Measurements from ENCODE around the gene PLEKHA3. TPM values are rescaled to one million over a fixed set of nuclear protein-coding genes. Genes with fewer than 3 reads are reported as not detected.
A peak's percentile ranks its signal among the peaks of the same experiment; 100 is the strongest.

PLEKHA3 gene
- total and polyA plus RNA-seq, 2 of the 4 experiments (the other 2 are of a cell fraction), result 3.9 to 5.5 TPM

- Histone ChIP-seq H3K4me2 (ENCODE audit: low read depth, low read length) (no peak overlapping the region; the same call in 1 of the 2 replicates), H4K8ac (ENCODE audit: low read depth in 2 of 2, low read length in 2 of 2) (no peak overlapping the region), H2AK5ac (ENCODE audit: low read depth, low read length) (no peak overlapping the region), H4K5ac (ENCODE audit: low read depth, low read length) (no peak overlapping the region), H3K9me3 (ENCODE audit: control insufficient read depth, insufficient read depth, low read length) (no peaks in the 10 kb centered on the region), H2BK15ac (ENCODE audit: low read depth, low read length) (no peak overlapping the region), H3K36me3 (ENCODE audit: control insufficient read depth, insufficient read depth, low read length) (peaks cover 6% of the 10 kb centered on the region; the same call in 1 of the 2 replicates), H2BK5ac (ENCODE audit: low read depth, low read length, poor library complexity, severe bottlenecking) (no peak overlapping the region), H2AK9ac (replicated peaks; ENCODE audit: low read depth, low read length, poor library complexity) (no peak overlapping the region), H3K9ac (ENCODE audit: low read depth, low read length) (no peak overlapping the region), H3K4me3 (ENCODE audit: insufficient read depth, low read depth, low read length) (no peak overlapping the region), H3K79me1 (ENCODE audit: low read depth in 1 of 2, low read length in 2 of 2) (no peaks in the 10 kb centered on the region; a peak in 1 of 4 replicates), H3K9me1 (ENCODE audit: insufficient read depth, low read length) (0 out of 2 replicates have a peak, but pooled peaks cover 6% of the 10 kb centered on the region), H2BK20ac (ENCODE audit: low read depth, low read length) (no peak overlapping the region), H4K91ac (ENCODE audit: insufficient read depth, low read depth, low read length) (no peak overlapping the region), H3K4ac (ENCODE audit: low read depth, low read length) (no peak overlapping the region), H3K23ac (ENCODE audit: low read depth, low read length) (no peak overlapping the region), H2BK120ac (ENCODE audit: low read depth, low read length) (no peak overlapping the region), H4K20me1 (ENCODE audit: insufficient read depth, low read length) (no peaks in the 10 kb centered on the region), H3K4me1 (ENCODE audit: control insufficient read depth, insufficient read depth, low read length) (peaks cover 2% of the 10 kb centered on the region; the same call in 1 of the 2 replicates), H3K56ac (ENCODE audit: extremely low read depth, insufficient read depth, low read length) (no peak overlapping the region), H3K27me3 (ENCODE audit: control insufficient read depth, insufficient read depth, low read length) (no peaks in the 10 kb centered on the region), H3K18ac (ENCODE audit: low read depth, low read length) (no peak overlapping the region), H2AFZ (replicated peaks; ENCODE audit: low read length, poor library complexity) (no peak overlapping the region), H3K14ac (replicated peaks; ENCODE audit: low read depth, low read length) (no peak overlapping the region), H3K27ac (ENCODE audit: insufficient read depth, low read length) (no peak overlapping the region)
- ChIA-PET CTCF (interaction anchor here (0.6 to 1.0 kb wide), 3 partner anchors 9 to 396 kb away, joined by 3 to 7 read pairs (median 4); partner anchors contain the start of gene PLEKHA3), POLR2A (ENCODE audit: unreplicated experiment) (no interaction called here)
- in situ Hi-C loops (cut with MboI; ENCODE audit: low sequenced_read_pairs), result no loop called here
- TF ChIP-seq RFX5 (IDR thresholded peaks at IDR 0.05; ENCODE audit: low read depth, low read length) (no peak), MXI1 (IDR thresholded peaks at IDR 0.05; ENCODE audit: borderline replicate concordance, low read depth, low read length) (no peak), NFE2L2 (IDR thresholded peaks at IDR 0.05; ENCODE audit: low read depth, low read length) (no peak), SMC3 (IDR thresholded peaks at IDR 0.05; ENCODE audit: low read depth, low read length) (no peak), MAFK (IDR thresholded peaks at IDR 0.05; ENCODE audit: low read depth, low read length) (peak; percentile 16; the same call in 1 of the 2 replicates)
- dilution Hi-C loops (cut with HindIII; ENCODE audit: low sequenced_read_pairs, unreplicated experiment), result no loop called here
- ATAC-seq (ENCODE audit: low read depth), result peak; percentile 63
- intact Hi-C loops (cut with micrococcal nuclease), result no loop called here
- peak; percentile 80 for DNase-seq
- no TSS peak for BruUV-seq (replicated peaks)
- WGBS, 2 experiments (ENCODE audit: extremely low coverage in 2 of 2, insufficient read length in 1 of 2), result no CpG with 5 or more reads among the region's 2 CpGs
These were observed 34.4 kb downstream of the PLEKHA3 start for GRCh38 chr2:178514664-178515063.
